Measurements from ENCODE around the gene ZAR1L.
"Not testable (repeated sequence)": the region's sequence is repeated elsewhere in the genome, so short reads cannot be mapped to it uniquely, and the experiment has no call there.

Gene ZAR1L

GRCh38 chr13:32315238-32316027 lies at the start of gene ZAR1L, which contains the start of gene BRCA2:
ZAR1L (minus strand) TSS chr13:32315363; CDS start chr13:32311925, 3,438 bp downstream.
BRCA2 (plus strand) TSS chr13:32315508; CDS start chr13:32316461, 953 bp downstream.
- H3K4me3 ChIP-seq (ENCODE audit: low read length): peak within 1 kb of the TSS; percentile 85
- no peaks in the 10 kb centered on the region for H3K4me1 ChIP-seq (ENCODE audit: control insufficient read depth, insufficient read depth, low read length)
- H3K27ac ChIP-seq (ENCODE audit: low read depth, low read length): peak within 1 kb of the TSS; percentile 92
- H3K27me3 ChIP-seq (ENCODE audit: control insufficient read depth, insufficient read depth, low read length): no peaks in the 10 kb centered on the region
- H3K9ac ChIP-seq (ENCODE audit: low read length): peak within 1 kb of the TSS; percentile 66
- no peaks in the 10 kb centered on the region for H3K36me3 ChIP-seq (ENCODE audit: control insufficient read depth, insufficient read depth, low read length)

GRCh38 chr13:32362574-32362973 lies 47.4 kb upstream of the ZAR1L start:
- Histone ChIP-seq H3K27ac (ENCODE audit: low read depth, low read length) (no peak overlapping the region), H3K36me3 (ENCODE audit: control insufficient read depth, insufficient read depth, low read length) (no peaks in the 10 kb centered on the region), H3K4me1 (ENCODE audit: control insufficient read depth, insufficient read depth, low read length) (no peaks in the 10 kb centered on the region), H3K27me3 (ENCODE audit: control insufficient read depth, insufficient read depth, low read length) (no peaks in the 10 kb centered on the region), H3K9ac (ENCODE audit: low read length) (no peak overlapping the region), H3K4me3 (ENCODE audit: low read length) (no peak overlapping the region)

- not testable (repeated sequence) for H3K36me3 ChIP-seq (ENCODE audit: control insufficient read depth, insufficient read depth, low read length); H3K27me3 ChIP-seq (ENCODE audit: control insufficient read depth, insufficient read depth, low read length); H3K27ac ChIP-seq (ENCODE audit: low read depth, low read length); H3K9ac ChIP-seq (ENCODE audit: low read length); H3K4me1 ChIP-seq (ENCODE audit: control insufficient read depth, insufficient read depth, low read length); H3K4me3 ChIP-seq (ENCODE audit: low read length)
These were observed 40.8 kb upstream of the ZAR1L start for GRCh38 chr13:32355935-32356334.

- H3K27me3 ChIP-seq (ENCODE audit: control insufficient read depth, insufficient read depth, low read length): no peaks in the 10 kb centered on the region
- no peak overlapping the region for H3K27ac ChIP-seq (ENCODE audit: low read depth, low read length)
- no peak overlapping the region for H3K4me3 ChIP-seq (ENCODE audit: low read length)
- H3K4me1 ChIP-seq (ENCODE audit: control insufficient read depth, insufficient read depth, low read length): no peaks in the 10 kb centered on the region
- H3K36me3 ChIP-seq (ENCODE audit: control insufficient read depth, insufficient read depth, low read length): no peaks in the 10 kb centered on the region
- no peak overlapping the region for H3K9ac ChIP-seq (ENCODE audit: low read length)
These were observed 38.9 kb upstream of the ZAR1L start for GRCh38 chr13:32354040-32354439.

- H3K27me3 ChIP-seq (ENCODE audit: control insufficient read depth, insufficient read depth, low read length); H3K9ac ChIP-seq (ENCODE audit: low read length); H3K4me3 ChIP-seq (ENCODE audit: low read length); H3K36me3 ChIP-seq (ENCODE audit: control insufficient read depth, insufficient read depth, low read length); H3K4me1 ChIP-seq (ENCODE audit: control insufficient read depth, insufficient read depth, low read length); H3K27ac ChIP-seq (ENCODE audit: low read depth, low read length): not testable (repeated sequence)
These were observed 35.8 kb upstream of the ZAR1L start for GRCh38 chr13:32350839-32351441.

GRCh38 chr13:32347651-32348050 lies 32.5 kb upstream of the ZAR1L start:
- Histone ChIP-seq H3K36me3 (ENCODE audit: control insufficient read depth, insufficient read depth, low read length) (no peaks in the 10 kb centered on the region), H3K4me3 (ENCODE audit: low read length) (no peak overlapping the region), H3K4me1 (ENCODE audit: control insufficient read depth, insufficient read depth, low read length) (no peaks in the 10 kb centered on the region), H3K27me3 (ENCODE audit: control insufficient read depth, insufficient read depth, low read length) (no peaks in the 10 kb centered on the region), H3K9ac (ENCODE audit: low read length) (no peak overlapping the region), H3K27ac (ENCODE audit: low read depth, low read length) (no peak overlapping the region)

- Histone ChIP-seq H3K36me3 (ENCODE audit: control insufficient read depth, insufficient read depth, low read length) (no peaks in the 10 kb centered on the region), H3K4me3 (ENCODE audit: low read length) (no peak overlapping the region), H3K9ac (ENCODE audit: low read length) (no peak overlapping the region), H3K27ac (ENCODE audit: low read depth, low read length) (no peak overlapping the region), H3K27me3 (ENCODE audit: control insufficient read depth, insufficient read depth, low read length) (no peaks in the 10 kb centered on the region), H3K4me1 (ENCODE audit: control insufficient read depth, insufficient read depth, low read length) (no peaks in the 10 kb centered on the region)
These were observed 25.8 kb upstream of the ZAR1L start for GRCh38 chr13:32340914-32341313.

- Histone ChIP-seq H3K27ac (ENCODE audit: low read depth, low read length) (no peak overlapping the region), H3K27me3 (ENCODE audit: control insufficient read depth, insufficient read depth, low read length) (no peaks in the 10 kb centered on the region), H3K4me1 (ENCODE audit: control insufficient read depth, insufficient read depth, low read length) (no peaks in the 10 kb centered on the region), H3K4me3 (ENCODE audit: low read length) (no peak overlapping the region), H3K36me3 (ENCODE audit: control insufficient read depth, insufficient read depth, low read length) (no peaks in the 10 kb centered on the region), H3K9ac (ENCODE audit: low read length) (no peak overlapping the region)
These were observed 19.5 kb upstream of the ZAR1L start for GRCh38 chr13:32334671-32335070.

GRCh38 chr13:32330441-32330840 lies 15.3 kb upstream of the ZAR1L start:
- no peaks in the 10 kb centered on the region for H3K4me1 ChIP-seq (ENCODE audit: control insufficient read depth, insufficient read depth, low read length)
- no peak overlapping the region for H3K9ac ChIP-seq (ENCODE audit: low read length)
- H3K4me3 ChIP-seq (ENCODE audit: low read length): no peak overlapping the region
- no peaks in the 10 kb centered on the region for H3K36me3 ChIP-seq (ENCODE audit: control insufficient read depth, insufficient read depth, low read length)
- H3K27ac ChIP-seq (ENCODE audit: low read depth, low read length): no peak overlapping the region
- no peaks in the 10 kb centered on the region for H3K27me3 ChIP-seq (ENCODE audit: control insufficient read depth, insufficient read depth, low read length)

- H3K4me3 ChIP-seq (ENCODE audit: low read length): no peak overlapping the region
- H3K9ac ChIP-seq (ENCODE audit: low read length): no peak overlapping the region
- H3K27ac ChIP-seq (ENCODE audit: low read depth, low read length): no peak overlapping the region
- no peaks in the 10 kb centered on the region for H3K4me1 ChIP-seq (ENCODE audit: control insufficient read depth, insufficient read depth, low read length)
- no peaks in the 10 kb centered on the region for H3K36me3 ChIP-seq (ENCODE audit: control insufficient read depth, insufficient read depth, low read length)
- H3K27me3 ChIP-seq (ENCODE audit: control insufficient read depth, insufficient read depth, low read length): no peaks in the 10 kb centered on the region
These were observed 8.7 kb upstream of the ZAR1L start for GRCh38 chr13:32323912-32324311.

- Histone ChIP-seq H3K4me1 (ENCODE audit: control insufficient read depth, insufficient read depth, low read length) (no peaks in the 10 kb centered on the region), H3K36me3 (ENCODE audit: control insufficient read depth, insufficient read depth, low read length) (no peaks in the 10 kb centered on the region), H3K9ac (ENCODE audit: low read length) (no peak overlapping the region), H3K27ac (ENCODE audit: low read depth, low read length) (no peak overlapping the region), H3K4me3 (ENCODE audit: low read length) (no peak overlapping the region), H3K27me3 (ENCODE audit: control insufficient read depth, insufficient read depth, low read length) (no peaks in the 10 kb centered on the region)
These were observed 5.4 kb upstream of the ZAR1L start for GRCh38 chr13:32320528-32320927.

- no peak overlapping the region for H3K9ac ChIP-seq (ENCODE audit: low read length)
- no peak overlapping the region for H3K4me3 ChIP-seq (ENCODE audit: low read length)
- no peaks in the 10 kb centered on the region for H3K27me3 ChIP-seq (ENCODE audit: control insufficient read depth, insufficient read depth, low read length)
- H3K36me3 ChIP-seq (ENCODE audit: control insufficient read depth, insufficient read depth, low read length): no peaks in the 10 kb centered on the region
- no peak overlapping the region for H3K27ac ChIP-seq (ENCODE audit: low read depth, low read length)
- H3K4me1 ChIP-seq (ENCODE audit: control insufficient read depth, insufficient read depth, low read length): no peaks in the 10 kb centered on the region
These were observed 2.7 kb upstream of the ZAR1L start for GRCh38 chr13:32317716-32318465.
